ENCODE data around the gene RSRP1. TPM values are rescaled to one million over a fixed set of nuclear protein-coding genes. Genes with fewer than 3 reads are reported as not detected.

The RSRP1 gene
- total RNA-seq, 1 experiment from 2014 or later = 113 TPM

DNA sequence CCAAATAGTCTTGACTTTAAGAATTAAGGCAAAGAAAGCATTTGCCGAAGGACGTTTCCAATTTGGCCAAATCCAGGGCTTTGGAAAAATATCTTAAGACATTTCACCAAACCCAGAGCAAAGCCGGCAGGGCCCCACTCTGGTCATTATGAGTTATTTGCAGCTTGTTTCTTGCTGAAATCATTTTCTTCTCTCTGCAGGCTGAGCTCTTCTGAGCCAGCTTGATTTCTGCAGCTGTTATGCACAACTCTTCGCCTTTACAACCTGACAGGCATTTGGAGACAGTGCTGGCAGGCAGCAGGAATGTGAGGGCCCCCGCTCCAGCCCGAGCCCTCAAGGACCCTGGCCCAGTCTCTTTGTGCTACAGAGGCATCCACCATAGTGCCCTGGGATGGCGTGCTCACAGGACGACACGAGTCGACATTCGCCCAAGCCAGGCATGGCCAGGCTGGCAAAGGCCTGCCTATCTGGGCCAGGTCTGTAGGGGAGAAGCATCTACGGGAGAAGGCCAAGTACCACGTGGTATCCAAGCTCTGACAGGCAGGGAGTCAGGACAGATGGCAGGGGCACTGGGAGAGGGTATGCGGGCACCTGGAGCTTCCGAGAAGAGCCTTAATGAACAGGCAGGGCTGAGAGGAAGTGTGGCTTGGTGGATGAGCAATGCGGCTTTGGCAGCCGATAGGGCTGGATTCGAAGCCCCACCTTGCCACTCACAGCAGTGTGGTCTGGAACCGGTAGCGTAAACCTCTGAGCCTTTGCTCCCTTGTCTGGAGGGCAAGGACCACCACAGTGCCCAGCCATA is 47.2 kb downstream of the RSRP1 start:
- ChIA-PET CTCF (interaction anchor here (0.5 kb wide), 1 partner anchor 321 kb away, joined by 3 read pairs; no protein-coding TSS in a partner anchor), POLR2A (ENCODE audit: unreplicated experiment) (no interaction called here)
- Histone ChIP-seq H3K4me3 (no peak overlapping the region), H3K36me3 (ENCODE audit: low read depth) (no peaks in the 10 kb centered on the region), H3K9me2 (ENCODE audit: insufficient read depth) (no peaks in the 10 kb centered on the region), H3K27me3 (ENCODE audit: insufficient read depth, low read depth) (0 out of 2 replicates have a peak, but pooled peaks cover 3% of the 10 kb centered on the region), H3F3A (ENCODE audit: insufficient read depth, low read depth) (no peaks in the 10 kb centered on the region), H3K4me2 (no peak overlapping the region), H4K20me1 (ENCODE audit: insufficient read depth) (no peaks in the 10 kb centered on the region), H3K9me3 (ENCODE audit: insufficient read depth, low read depth) (no peaks in the 10 kb centered on the region), H3K27ac (no peak overlapping the region), H3K79me2 (ENCODE audit: low read depth) (no peaks in the 10 kb centered on the region), H3K4me1 (replicated peaks; ENCODE audit: insufficient read depth) (no peaks in the 10 kb centered on the region), H2AFZ (no peak overlapping the region)
- intact Hi-C loops (cut with micrococcal nuclease; ENCODE audit: unreplicated experiment) = loop anchor here (10.0 kb wide), 1 partner anchor 85 kb away; no protein-coding TSS in a partner anchor
- TF ChIP-seq CTCF (conservative IDR thresholded peaks at IDR 0.05) (no peak), EZH2 (IDR thresholded peaks at IDR 0.05; ENCODE audit: low read depth) (no peak)
- BruUV-seq (replicated peaks) = no TSS peak
- DNase-seq = no peak

GRCh38 chr1:25198663-25199252 is 48.5 kb downstream of the RSRP1 start:
- Histone ChIP-seq H3K27me3 (ENCODE audit: insufficient read depth, low read depth) (0 out of 2 replicates have a peak, but pooled peaks cover 3% of the 10 kb centered on the region), H3K4me1 (replicated peaks; ENCODE audit: insufficient read depth) (no peaks in the 10 kb centered on the region), H3K4me2 (no peak overlapping the region), H3F3A (ENCODE audit: insufficient read depth, low read depth) (no peaks in the 10 kb centered on the region), H3K9me2 (ENCODE audit: insufficient read depth) (no peaks in the 10 kb centered on the region), H3K79me2 (ENCODE audit: low read depth) (no peaks in the 10 kb centered on the region), H3K9me3 (ENCODE audit: insufficient read depth, low read depth) (no peaks in the 10 kb centered on the region), H2AFZ (no peak overlapping the region), H3K4me3 (no peak overlapping the region), H3K27ac (no peak overlapping the region), H3K36me3 (ENCODE audit: low read depth) (no peaks in the 10 kb centered on the region), H4K20me1 (ENCODE audit: insufficient read depth) (no peaks in the 10 kb centered on the region)
- TF ChIP-seq CTCF (conservative IDR thresholded peaks at IDR 0.05) = no peak
- TF ChIP-seq EZH2 (IDR thresholded peaks at IDR 0.05; ENCODE audit: low read depth) = no peak
- intact Hi-C loops (cut with micrococcal nuclease; ENCODE audit: unreplicated experiment) = no loop called here
- ChIA-PET CTCF (no interaction called here), POLR2A (ENCODE audit: unreplicated experiment) (no interaction called here)
- no peak for DNase-seq
- BruUV-seq (replicated peaks) = no TSS peak

DNA sequence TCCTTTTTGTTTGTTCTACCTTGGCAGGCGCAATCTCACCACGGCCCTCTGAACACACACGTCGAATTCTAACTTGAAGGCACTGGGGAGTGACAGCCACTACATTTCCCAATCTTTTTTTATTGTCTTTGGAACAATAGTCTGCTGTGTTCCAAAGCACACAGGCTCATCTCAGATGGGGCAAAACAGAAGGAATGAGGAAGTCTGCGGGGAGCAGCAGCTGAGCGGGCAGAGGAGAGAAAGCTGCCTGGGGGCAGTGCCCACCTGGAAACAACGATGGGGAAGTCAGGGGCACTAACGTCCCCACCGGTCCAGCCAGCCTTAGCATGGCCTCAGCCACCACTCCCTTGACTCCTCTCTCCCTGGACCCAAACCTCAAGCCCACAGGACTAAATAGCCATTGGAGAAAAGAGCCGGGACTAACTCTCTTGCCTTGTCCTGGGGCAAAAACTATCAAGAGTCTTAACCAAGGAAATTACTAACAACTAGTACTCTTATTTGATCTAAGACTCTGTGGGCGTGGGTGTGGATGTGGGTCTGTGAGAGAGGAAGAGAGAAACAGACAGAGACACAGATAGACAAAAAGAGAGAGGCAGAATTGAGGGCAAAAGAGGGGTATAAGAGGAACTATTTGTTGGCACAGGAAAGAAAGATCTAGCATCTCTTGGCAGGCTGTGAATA is 49.1 kb downstream of the RSRP1 start:
- intact Hi-C loops (cut with micrococcal nuclease; ENCODE audit: unreplicated experiment) = no loop called here
- TF ChIP-seq CTCF (conservative IDR thresholded peaks at IDR 0.05) (no peak), EZH2 (IDR thresholded peaks at IDR 0.05; ENCODE audit: low read depth) (no peak)
- H3K27me3 ChIP-seq (ENCODE audit: insufficient read depth, low read depth) = peaks cover 4% of the 10 kb centered on the region; the same call in 1 of the 2 replicates
- no peaks in the 10 kb centered on the region for H3K79me2 ChIP-seq (ENCODE audit: low read depth)
- H3K9me2 ChIP-seq (ENCODE audit: insufficient read depth) = no peaks in the 10 kb centered on the region
- H3K4me3 ChIP-seq = no peak overlapping the region
- no peak overlapping the region for H3K27ac ChIP-seq
- H3K9me3 ChIP-seq (ENCODE audit: insufficient read depth, low read depth) = no peaks in the 10 kb centered on the region
- no peaks in the 10 kb centered on the region for H3F3A ChIP-seq (ENCODE audit: insufficient read depth, low read depth)
- ChIA-PET POLR2A (ENCODE audit: unreplicated experiment) (no interaction called here), CTCF (no interaction called here)
- no peaks in the 10 kb centered on the region for H3K36me3 ChIP-seq (ENCODE audit: low read depth)
- H3K4me1 ChIP-seq (replicated peaks; ENCODE audit: insufficient read depth) = no peaks in the 10 kb centered on the region
- H2AFZ ChIP-seq = no peak overlapping the region
- H3K4me2 ChIP-seq = no peak overlapping the region
- no TSS peak for BruUV-seq (replicated peaks)
- no peak for DNase-seq
- no peaks in the 10 kb centered on the region for H4K20me1 ChIP-seq (ENCODE audit: insufficient read depth)

All from PC-9 (cell line).